Measurements from ENCODE around the gene CPSF3. TPM values are rescaled to one million over a fixed set of nuclear protein-coding genes. Genes with fewer than 3 reads are reported as not detected.

CPSF3 gene
- total and polyA plus RNA-seq, 5 donors, result 13.1 to 19.7 (median 15.1) TPM

- intact Hi-C loops (cut with DNase I), result no loop called here
- H3K4me3 ChIP-seq (ENCODE audit: low read length), result peak overlapping the region; percentile 97
- DNase-seq (no peak), ATAC-seq (no peak)
- no peaks in the 10 kb centered on the region for H3K9me3 ChIP-seq (ENCODE audit: control insufficient read depth, low read length)
- H3K27ac ChIP-seq (ENCODE audit: low read length), result peak overlapping the region; percentile 95
- H3K27me3 ChIP-seq (ENCODE audit: control insufficient read depth, insufficient read depth), result no peaks in the 10 kb centered on the region
- peaks cover 2% of the 10 kb centered on the region for H3K4me1 ChIP-seq (ENCODE audit: control insufficient read depth, insufficient read depth, low read length)
- WGBS, result 1% methylated on average over 21 of the region's 21 CpGs
Observed at GRCh38 chr2:9423922-9424272, 443 bp downstream of the CPSF3 start.

- no peak overlapping the region for H3K27ac ChIP-seq (ENCODE audit: low read length)
- intact Hi-C loops (cut with DNase I), result no loop called here
- H3K4me3 ChIP-seq (ENCODE audit: low read length), result peak overlapping the region; percentile 97
- H3K4me1 ChIP-seq (ENCODE audit: control insufficient read depth, insufficient read depth, low read length), result peaks cover 2% of the 10 kb centered on the region
- whole genome bisulfite sequencing, result 67% methylated on average over 11 of the region's 11 CpGs
- ATAC-seq (no peak), DNase-seq (no peak)
- H3K9me3 ChIP-seq (ENCODE audit: control insufficient read depth, low read length), result no peaks in the 10 kb centered on the region
- no peaks in the 10 kb centered on the region for H3K27me3 ChIP-seq (ENCODE audit: control insufficient read depth, insufficient read depth)
Observed at GRCh38 chr2:9424447-9425164, 1.2 kb downstream of the CPSF3 start.

- Histone ChIP-seq H3K27me3 (ENCODE audit: control insufficient read depth, insufficient read depth) (no peaks in the 10 kb centered on the region), H3K27ac (ENCODE audit: low read length) (no peak overlapping the region), H3K4me1 (ENCODE audit: control insufficient read depth, insufficient read depth, low read length) (peaks cover 2% of the 10 kb centered on the region), H3K9me3 (ENCODE audit: control insufficient read depth, low read length) (no peaks in the 10 kb centered on the region), H3K4me3 (ENCODE audit: low read length) (no peak overlapping the region)
- ATAC-seq (no peak), DNase-seq (no peak)
- WGBS, result 74% methylated on average over 5 of the region's 5 CpGs
- intact Hi-C loops (cut with DNase I), result no loop called here
Observed at GRCh38 chr2:9428965-9429577, 5.6 kb downstream of the CPSF3 start.

DNA sequence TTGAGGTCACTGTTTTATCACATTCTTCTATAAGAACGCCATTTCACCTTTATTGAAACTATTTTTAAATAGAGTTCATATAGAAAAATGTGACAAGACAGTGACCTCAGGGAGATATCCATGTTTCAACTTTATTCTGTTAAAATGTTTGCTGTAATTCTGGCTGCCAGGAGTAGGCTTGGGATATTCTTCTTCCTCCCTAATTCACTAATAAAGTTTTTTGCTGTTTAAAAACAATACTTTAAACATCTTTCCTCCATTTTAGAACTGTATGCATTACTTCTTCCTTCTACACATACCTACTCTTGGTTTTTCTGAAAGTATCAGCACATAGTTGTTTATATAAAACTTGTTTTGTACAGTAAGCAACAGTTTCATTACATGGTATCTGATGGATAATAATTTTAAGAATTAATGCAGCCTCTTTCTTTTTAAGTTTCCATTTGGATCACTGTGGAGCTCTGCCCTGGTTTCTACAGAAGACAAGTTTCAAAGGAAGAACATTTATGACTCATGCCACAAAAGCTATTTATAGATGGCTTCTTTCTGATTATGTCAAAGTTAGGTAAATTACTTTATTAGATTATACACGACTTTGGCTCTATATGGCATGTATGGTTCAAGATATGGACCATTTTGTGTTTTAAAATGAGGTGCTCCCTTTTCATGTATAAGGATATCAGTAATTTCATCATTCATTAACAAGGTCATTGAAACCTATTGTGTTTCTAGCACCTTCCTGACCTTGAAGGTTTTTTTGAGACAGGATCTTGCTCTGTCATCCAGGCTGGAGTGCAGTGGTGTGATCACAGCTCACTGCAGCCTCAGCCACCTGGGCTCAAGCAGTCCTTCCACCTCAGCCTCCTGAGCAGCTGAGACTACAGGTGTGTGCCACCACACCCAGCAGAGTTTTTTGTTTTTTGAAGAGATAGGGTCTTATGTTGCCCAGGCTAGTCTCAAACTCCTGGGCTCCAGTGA, 7.2 kb downstream of the CPSF3 start:
- no peaks in the 10 kb centered on the region for H3K9me3 ChIP-seq (ENCODE audit: control insufficient read depth, low read length)
- DNase-seq (no peak), ATAC-seq (no peak)
- H3K27ac ChIP-seq (ENCODE audit: low read length), result no peak overlapping the region
- intact Hi-C loops (cut with DNase I), result no loop called here
- 67% methylated on average over 2 of the region's 2 CpGs for WGBS
- H3K27me3 ChIP-seq (ENCODE audit: control insufficient read depth, insufficient read depth), result no peaks in the 10 kb centered on the region
- H3K4me3 ChIP-seq (ENCODE audit: low read length), result no peak overlapping the region
- no peaks in the 10 kb centered on the region for H3K4me1 ChIP-seq (ENCODE audit: control insufficient read depth, insufficient read depth, low read length)

DNA sequence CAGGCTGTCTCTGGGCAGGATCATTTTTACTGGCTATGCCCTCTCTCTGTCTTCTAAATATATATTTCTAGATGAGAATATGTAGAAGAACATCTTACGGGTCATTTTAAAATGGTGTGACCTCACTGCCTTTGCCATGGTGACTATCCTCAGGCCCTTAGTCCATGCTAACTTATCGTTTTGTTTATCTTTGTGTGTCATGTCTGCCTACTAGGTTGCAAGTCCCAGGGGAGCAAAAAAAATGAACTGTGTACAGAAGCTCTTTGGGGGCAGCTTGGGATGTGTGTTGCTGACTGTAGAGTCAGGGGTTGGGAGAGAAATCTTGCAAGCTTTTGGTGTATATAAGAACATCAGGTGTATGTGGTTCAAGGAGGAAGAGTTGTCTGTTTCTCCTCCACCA, 11.0 kb downstream of the CPSF3 start:
- 81% methylated on average over 2 of the region's 2 CpGs for WGBS

DNA sequence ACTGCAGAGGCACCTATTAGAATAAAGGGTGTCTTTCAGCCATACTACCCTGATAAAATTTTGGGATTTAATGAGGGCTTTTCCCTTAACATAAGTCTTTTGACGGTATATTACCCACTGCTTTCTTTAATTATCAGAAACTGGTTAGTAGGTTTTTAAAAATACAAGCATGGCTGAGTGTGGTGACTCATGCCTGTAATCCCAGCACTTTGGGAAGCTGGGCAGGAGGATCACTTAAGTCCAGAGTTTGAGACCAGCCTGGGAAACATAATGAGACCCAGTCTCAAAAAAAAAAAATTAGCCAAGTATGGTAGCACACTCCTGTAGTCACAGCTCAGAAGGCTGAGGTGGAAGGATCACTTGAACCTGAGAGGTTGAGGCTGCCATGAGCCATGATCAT, 16.1 kb downstream of the CPSF3 start:
- H3K9me3 ChIP-seq (ENCODE audit: control insufficient read depth, low read length), result no peaks in the 10 kb centered on the region
- no peak overlapping the region for H3K4me3 ChIP-seq (ENCODE audit: low read length)
- WGBS, result 97% methylated on average over 1 of the region's 1 CpG
- ATAC-seq, result no peak
- no peaks in the 10 kb centered on the region for H3K27me3 ChIP-seq (ENCODE audit: control insufficient read depth, insufficient read depth)
- no peak overlapping the region for H3K27ac ChIP-seq (ENCODE audit: low read length)
- no peak for DNase-seq
- intact Hi-C loops (cut with DNase I), result no loop called here
- H3K4me1 ChIP-seq (ENCODE audit: control insufficient read depth, insufficient read depth, low read length), result no peaks in the 10 kb centered on the region

More for the DNA sequence above, 11.0 kb downstream of the CPSF3 start:
- no peak for DNase-seq
- Histone ChIP-seq H3K4me3 (ENCODE audit: low read length) (no peak overlapping the region), H3K9me3 (ENCODE audit: control insufficient read depth, low read length) (no peaks in the 10 kb centered on the region), H3K27ac (ENCODE audit: low read length) (no peak overlapping the region), H3K4me1 (ENCODE audit: control insufficient read depth, insufficient read depth, low read length) (no peaks in the 10 kb centered on the region), H3K27me3 (ENCODE audit: control insufficient read depth, insufficient read depth) (no peaks in the 10 kb centered on the region)
- intact Hi-C loops (cut with DNase I), result no loop called here
- no peak for ATAC-seq

GRCh38 chr2:9440058-9440727, 16.7 kb downstream of the CPSF3 start:
- intact Hi-C loops (cut with DNase I), result no loop called here
- H3K27me3 ChIP-seq (ENCODE audit: control insufficient read depth, insufficient read depth), result no peaks in the 10 kb centered on the region
- 76% methylated on average over 1 of the region's 1 CpG for WGBS
- no peaks in the 10 kb centered on the region for H3K9me3 ChIP-seq (ENCODE audit: control insufficient read depth, low read length)
- no peaks in the 10 kb centered on the region for H3K4me1 ChIP-seq (ENCODE audit: control insufficient read depth, insufficient read depth, low read length)
- H3K4me3 ChIP-seq (ENCODE audit: low read length), result no peak overlapping the region
- H3K27ac ChIP-seq (ENCODE audit: low read length), result no peak overlapping the region
- DNase-seq (no peak), ATAC-seq (no peak)

DNA sequence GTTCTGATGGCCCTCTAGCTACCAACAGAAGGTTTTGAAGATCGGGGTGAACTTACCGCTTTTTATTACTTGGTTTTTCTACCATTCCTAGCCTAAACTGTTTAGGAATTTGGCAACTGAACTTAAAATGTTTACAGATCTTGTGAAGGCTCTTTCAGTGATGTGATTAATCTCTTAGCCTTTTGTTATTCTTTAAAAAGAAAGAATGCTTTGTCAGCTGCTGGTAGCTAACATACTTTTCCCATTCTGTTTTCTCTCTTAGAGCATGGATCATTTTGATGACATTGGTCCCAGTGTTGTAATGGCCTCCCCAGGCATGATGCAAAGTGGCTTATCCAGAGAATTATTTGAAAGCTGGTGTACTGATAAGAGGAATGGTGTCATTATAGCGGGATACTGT, 18.1 kb downstream of the CPSF3 start:
- 47% methylated on average over 3 of the region's 3 CpGs for WGBS
- intact Hi-C loops (cut with DNase I), result no loop called here
- DNase-seq, result no peak
- Histone ChIP-seq H3K27me3 (ENCODE audit: control insufficient read depth, insufficient read depth) (no peaks in the 10 kb centered on the region), H3K27ac (ENCODE audit: low read length) (no peak overlapping the region), H3K4me3 (ENCODE audit: low read length) (no peak overlapping the region), H3K4me1 (ENCODE audit: control insufficient read depth, insufficient read depth, low read length) (no peaks in the 10 kb centered on the region), H3K9me3 (ENCODE audit: control insufficient read depth, low read length) (no peaks in the 10 kb centered on the region)
- ATAC-seq, result no peak

- ATAC-seq (no peak), DNase-seq (no peak)
- intact Hi-C loops (cut with DNase I), result no loop called here
- 92% methylated on average over 5 of the region's 5 CpGs for WGBS
- no peaks in the 10 kb centered on the region for H3K9me3 ChIP-seq (ENCODE audit: control insufficient read depth, low read length)
- H3K4me1 ChIP-seq (ENCODE audit: control insufficient read depth, insufficient read depth, low read length), result no peaks in the 10 kb centered on the region
- H3K27ac ChIP-seq (ENCODE audit: low read length), result no peak overlapping the region
- H3K4me3 ChIP-seq (ENCODE audit: low read length), result no peak overlapping the region
- H3K27me3 ChIP-seq (ENCODE audit: control insufficient read depth, insufficient read depth), result no peaks in the 10 kb centered on the region
Observed at GRCh38 chr2:9443526-9443925, 20.1 kb downstream of the CPSF3 start.

- H3K4me3 ChIP-seq (ENCODE audit: low read length), result no peak overlapping the region
- H3K27me3 ChIP-seq (ENCODE audit: control insufficient read depth, insufficient read depth), result no peaks in the 10 kb centered on the region
- H3K27ac ChIP-seq (ENCODE audit: low read length), result no peak overlapping the region
- no peaks in the 10 kb centered on the region for H3K4me1 ChIP-seq (ENCODE audit: control insufficient read depth, insufficient read depth, low read length)
- H3K9me3 ChIP-seq (ENCODE audit: control insufficient read depth, low read length), result no peaks in the 10 kb centered on the region
- intact Hi-C loops (cut with DNase I), result no loop called here
- WGBS, result 91% methylated on average over 7 of the region's 7 CpGs
- no peak for ATAC-seq
- no peak for DNase-seq
Observed at GRCh38 chr2:9445089-9445488, 21.6 kb downstream of the CPSF3 start.

Measured in right cardiac atrium (tissue), 5 donors.